K562 (cell line): ENCODE data around the gene CHEK2. TPM values are rescaled to one million over a fixed set of nuclear protein-coding genes. Genes with fewer than 3 reads are reported as not detected.
A peak's percentile ranks its signal among the peaks of the same experiment; 100 is the strongest.

ENCODE experiments used
- ARID1B ChIP-seq: fragments of 450-650 bp; IDR thresholded peaks from 2 replicates; pipeline ENCODE4 v1.6.1; 2016; ENCODE audit warnings: antibody characterized with exemption, mild to moderate bottlenecking, inconsistent platforms
- ATF7 ChIP-seq: fragments of 450-650 bp; IDR thresholded peaks from 2 replicates; pipeline ENCODE4 v1.7.1; 2014; ENCODE audit warnings: mild to moderate bottlenecking, moderate library complexity
- E2F3 ChIP-seq: fragments of 250-450 bp; sonication (Bioruptor Pico); IDR thresholded peaks from 2 replicates; pipeline ENCODE4 v1.4.0; 2020; ENCODE audit warnings: mild to moderate bottlenecking
- ELF1 ChIP-seq: fragments of 200-800 bp; sonication (Bioruptor generic); IDR thresholded peaks from 2 replicates; pipeline ENCODE4 v1.6.1; 2016; ENCODE audit warnings: missing genetic modification characterization, missing compliant biosample characterization
- ETS2 ChIP-seq: IDR thresholded peaks from 2 replicates; pipeline ENCODE4 v1.6.1; 2016; ENCODE audit warnings: borderline replicate concordance, missing genetic modification characterization, mild to moderate bottlenecking, moderate library complexity, missing compliant biosample characterization; ENCODE audit not compliant: poor library complexity, severe bottlenecking
- HNRNPL ChIP-seq: fragments of 200-400 bp; formaldehyde crosslinking; IDR thresholded peaks from 2 replicates; pipeline ENCODE4 v1.6.1; 2017; ENCODE audit warnings: low read depth, mild to moderate bottlenecking, low read length
- IFI16 ChIP-seq: fragments of 250-450 bp; sonication (Bioruptor Pico); IDR thresholded peaks from 2 replicates; pipeline ENCODE4 v2.1.2; 2022; ENCODE audit warnings: mild to moderate bottlenecking, inconsistent platforms
- KHSRP ChIP-seq: fragments of 450-650 bp; IDR thresholded peaks from 2 replicates; pipeline ENCODE4 v1.6.1; 2017
- MECOM ChIP-seq: fragments of 250-450 bp; sonication (Bioruptor Pico); IDR thresholded peaks from 2 replicates; pipeline ENCODE4 v1.8.0; 2022; ENCODE audit warnings: inconsistent platforms
- MXI1 ChIP-seq: IDR thresholded peaks from 2 replicates; pipeline ENCODE4 v1.6.1; 2011; ENCODE audit warnings: low read depth, mild to moderate bottlenecking, improper control_type of control experiment, low read length
- NFE2 ChIP-seq: IDR thresholded peaks from 2 replicates; pipeline ENCODE4 v1.6.1; 2014; ENCODE audit warnings: antibody characterized with exemption, low read depth
- RBBP5 ChIP-seq: fragments of 200-600 bp; sonication (generic); IDR thresholded peaks from 2 replicates; pipeline ENCODE4 v1.6.1; 2012; ENCODE audit warnings: borderline replicate concordance, mild to moderate bottlenecking, low read length, control low read depth, inconsistent platforms; ENCODE audit not compliant: insufficient read depth, poor library complexity, severe bottlenecking
- RBFOX2 ChIP-seq: fragments of 200-400 bp; formaldehyde crosslinking; IDR thresholded peaks from 2 replicates; pipeline ENCODE4 v1.6.1; 2017; ENCODE audit warnings: low read depth, mild to moderate bottlenecking, low read length, moderate library complexity
- RBM25 ChIP-seq: fragments of 200-400 bp; formaldehyde crosslinking; IDR thresholded peaks from 2 replicates; pipeline ENCODE4 v1.6.1; 2018; ENCODE audit warnings: low read length, low read depth, moderate library complexity; ENCODE audit not compliant: severe bottlenecking
- TRIM24 ChIP-seq, 2 experiments: fragments of 450-650 bp; IDR thresholded peaks; 2 replicates each; pipeline ENCODE4 v1.6.1; 2016
- ZBTB1 ChIP-seq: sonication (generic); formaldehyde crosslinking; IDR thresholded peaks from 2 replicates; pipeline ENCODE4 v1.8.1; 2023; ENCODE audit warnings: missing genetic modification reagents, low read depth, mild to moderate bottlenecking, borderline replicate concordance
- ZC3H11A ChIP-seq: IDR thresholded peaks from 2 replicates; pipeline ENCODE4 v1.6.1; 2012; ENCODE audit warnings: low read depth, low read length, improper control_type of control experiment
- ZKSCAN3 ChIP-seq: fragments of 250-450 bp; sonication (Bioruptor Pico); IDR thresholded peaks from 2 replicates; pipeline ENCODE4 v1.4.0; 2020
- ZNF436 ChIP-seq: fragments of 250-450, 450-650 bp; sonication (Bioruptor Pico); formaldehyde crosslinking; IDR thresholded peaks from 2 replicates; pipeline ENCODE4 v1.7.0; 2020; ENCODE audit warnings: mild to moderate bottlenecking
- ZNF445 ChIP-seq: fragments of 250-450 bp; sonication (Bioruptor Pico); IDR thresholded peaks from 2 replicates; pipeline ENCODE4 v1.4.0; 2020; ENCODE audit warnings: low read depth, mild to moderate bottlenecking, moderate library complexity
- ZNF561 ChIP-seq: fragments of 450-650 bp; formaldehyde crosslinking; conservative IDR thresholded peaks from 2 replicates; pipeline ENCODE4 v1.4.0; 2020; ENCODE audit warnings: mild to moderate bottlenecking, moderate library complexity
- ZNF79 ChIP-seq: fragments of 250-450 bp; sonication (Bioruptor Pico); IDR thresholded peaks from 2 replicates; pipeline ENCODE4 v1.4.0; 2020; ENCODE audit warnings: low read depth, mild to moderate bottlenecking, moderate library complexity
- polyA plus RNA-seq, 8 experiments: library from polyadenylated mRNA; depleted of rRNA in 4 of 8; stranded (reverse) in 5 of 8; unstranded in 3 of 8; fragments of >200 nt; fragmentation: Nextera tagmentation in 2 of 8; fragmentation: Illumina TruSeq in 1 of 8; extraction: Ambion mirVana in 2 of 8; extraction: Trizol in 1 of 8; gene quantifications; 2 replicates each; pipeline versions ENCODE4 v1.2.1 to v1.2.3, GENCODE V29; 2011 to 2014; ENCODE audit warnings: inconsistent platforms in 1 of 8, missing spikeins in 1 of 8
- total RNA-seq, 7 experiments: library from RNA; depleted of rRNA in 6 of 7; stranded (reverse); fragments of >200 nt in 6 of 7; fragmentation: Illumina TruSeq in 2 of 7; extraction: Trizol in 2 of 7; gene quantifications; 2 replicates each; pipeline versions ENCODE4 v1.2.1 to v1.2.3, GENCODE V29; 2011 to 2021; ENCODE audit warnings: low replicate concordance in 1 of 7
- TF ChIP-seq, protein P1 (sequence below): sonication (generic); formaldehyde crosslinking; IDR thresholded peaks from 2 replicates; pipeline ENCODE4 v1.9.0; 2022; ENCODE audit warnings: mild to moderate bottlenecking, missing genetic modification reagents
- TF ChIP-seq, protein P2 (sequence below): fragments of 450-650 bp; IDR thresholded peaks from 2 replicates; pipeline ENCODE4 v1.6.1; 2016
- TF ChIP-seq, protein P3 (sequence below): fragments of 250-450 bp; sonication (Bioruptor Pico); IDR thresholded peaks from 2 replicates; pipeline ENCODE4 v1.5.0; 2020; ENCODE audit warnings: mild to moderate bottlenecking, borderline replicate concordance
- TF ChIP-seq, protein P4 (sequence below): fragments of 450-650 bp; formaldehyde crosslinking; IDR thresholded peaks from 2 replicates; pipeline ENCODE4 v1.4.0; 2020; ENCODE audit warnings: mild to moderate bottlenecking, moderate library complexity

The CHEK2 gene
- total and polyA plus RNA-seq, 9 of the 15 experiments (the other 6 are each of a cell fraction or from before 2014, with no cell fraction given), result 28.7 to 102 (median 58.0) TPM

DNA sequence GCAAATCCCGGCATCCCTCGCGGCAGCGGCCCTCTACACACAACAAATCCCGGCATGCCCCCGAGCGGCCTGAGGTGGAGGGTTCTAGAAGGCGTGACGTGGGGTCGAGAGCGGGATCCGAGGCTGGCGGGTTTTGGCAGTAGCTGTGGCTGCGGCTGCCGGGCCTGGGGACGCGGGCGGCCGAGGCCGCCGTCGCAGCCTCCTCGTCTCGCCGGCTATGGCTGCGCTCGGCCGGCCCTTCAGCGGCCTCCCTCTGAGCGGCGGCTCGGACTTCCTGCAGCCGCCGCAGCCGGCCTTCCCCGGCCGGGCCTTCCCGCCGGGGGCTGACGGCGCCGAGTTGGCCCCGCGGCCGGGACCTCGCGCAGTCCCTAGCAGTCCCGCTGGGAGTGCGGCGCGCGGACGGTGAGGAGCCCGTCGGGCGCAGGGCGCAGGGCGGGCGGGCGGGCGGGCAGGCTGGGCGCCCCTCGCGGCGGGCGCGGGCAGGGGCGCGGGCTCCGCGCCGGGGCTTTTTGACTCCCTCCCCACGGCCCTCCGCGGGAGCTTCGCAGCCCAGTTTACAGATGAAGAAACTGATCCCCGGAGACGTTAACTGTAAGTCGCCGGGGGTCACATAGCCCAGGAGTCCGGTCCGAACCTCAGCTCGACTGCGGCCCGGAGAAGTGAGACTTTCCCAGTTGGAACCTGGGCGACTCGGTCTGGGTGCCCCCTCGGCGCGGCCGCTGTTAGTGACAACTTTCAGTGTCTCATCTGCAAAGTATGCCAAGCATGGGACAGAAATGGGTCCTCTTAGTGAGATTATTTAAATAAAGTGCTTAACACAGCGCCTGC lies 31.2 kb upstream of the CHEK2 start, which contains the start of gene CCDC117 (continued):
- TF ChIP-seq ZC3H11A (no peak), RBM25 (peak; percentile 31), MXI1 (no peak), RBFOX2 (peak; percentile 87), ZNF436 (no peak), ZNF445 (CRISPR knock-in tag) (no peak), E2F3 (CRISPR knock-in tag) (peak; percentile 42; the same call in 1 of the 2 replicates), ELF1 (tag) (peak; percentile 93), ETS2 (no peak), ZNF561 (CRISPR knock-in tag) (no peak), MECOM (CRISPR knock-in tag) (no peak), ATF7 (peak; percentile 56), KHSRP (no peak), HNRNPL (0 out of 2 replicates have a peak, but pooled peaks have one; percentile 14), ZBTB1 (CRISPR knock-in tag) (no peak), ZKSCAN3 (CRISPR knock-in tag) (no peak), ARID1B (no peak), RBBP5 (peak; percentile 91), NFE2 (no peak), TRIM24 (IDR thresholded peaks at IDR 0.05) (no peak), ZNF79 (CRISPR knock-in tag) (no peak), IFI16 (no peak)
- TF ChIP-seq, protein P1, sequence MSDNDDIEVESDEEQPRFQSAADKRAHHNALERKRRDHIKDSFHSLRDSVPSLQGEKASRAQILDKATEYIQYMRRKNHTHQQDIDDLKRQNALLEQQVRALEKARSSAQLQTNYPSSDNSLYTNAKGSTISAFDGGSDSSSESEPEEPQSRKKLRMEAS (CRISPR knock-in tag), result peak; percentile 41; the same call in 1 of the 2 replicates
- TF ChIP-seq, protein P2, sequence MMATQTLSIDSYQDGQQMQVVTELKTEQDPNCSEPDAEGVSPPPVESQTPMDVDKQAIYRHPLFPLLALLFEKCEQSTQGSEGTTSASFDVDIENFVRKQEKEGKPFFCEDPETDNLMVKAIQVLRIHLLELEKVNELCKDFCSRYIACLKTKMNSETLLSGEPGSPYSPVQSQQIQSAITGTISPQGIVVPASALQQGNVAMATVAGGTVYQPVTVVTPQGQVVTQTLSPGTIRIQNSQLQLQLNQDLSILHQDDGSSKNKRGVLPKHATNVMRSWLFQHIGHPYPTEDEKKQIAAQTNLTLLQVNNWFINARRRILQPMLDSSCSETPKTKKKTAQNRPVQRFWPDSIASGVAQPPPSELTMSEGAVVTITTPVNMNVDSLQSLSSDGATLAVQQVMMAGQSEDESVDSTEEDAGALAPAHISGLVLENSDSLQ, result no peak
- TF ChIP-seq, protein P3, sequence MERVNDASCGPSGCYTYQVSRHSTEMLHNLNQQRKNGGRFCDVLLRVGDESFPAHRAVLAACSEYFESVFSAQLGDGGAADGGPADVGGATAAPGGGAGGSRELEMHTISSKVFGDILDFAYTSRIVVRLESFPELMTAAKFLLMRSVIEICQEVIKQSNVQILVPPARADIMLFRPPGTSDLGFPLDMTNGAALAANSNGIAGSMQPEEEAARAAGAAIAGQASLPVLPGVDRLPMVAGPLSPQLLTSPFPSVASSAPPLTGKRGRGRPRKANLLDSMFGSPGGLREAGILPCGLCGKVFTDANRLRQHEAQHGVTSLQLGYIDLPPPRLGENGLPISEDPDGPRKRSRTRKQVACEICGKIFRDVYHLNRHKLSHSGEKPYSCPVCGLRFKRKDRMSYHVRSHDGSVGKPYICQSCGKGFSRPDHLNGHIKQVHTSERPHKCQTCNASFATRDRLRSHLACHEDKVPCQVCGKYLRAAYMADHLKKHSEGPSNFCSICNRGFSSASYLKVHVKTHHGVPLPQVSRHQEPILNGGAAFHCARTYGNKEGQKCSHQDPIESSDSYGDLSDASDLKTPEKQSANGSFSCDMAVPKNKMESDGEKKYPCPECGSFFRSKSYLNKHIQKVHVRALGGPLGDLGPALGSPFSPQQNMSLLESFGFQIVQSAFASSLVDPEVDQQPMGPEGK, result no peak
- TF ChIP-seq, protein P4, sequence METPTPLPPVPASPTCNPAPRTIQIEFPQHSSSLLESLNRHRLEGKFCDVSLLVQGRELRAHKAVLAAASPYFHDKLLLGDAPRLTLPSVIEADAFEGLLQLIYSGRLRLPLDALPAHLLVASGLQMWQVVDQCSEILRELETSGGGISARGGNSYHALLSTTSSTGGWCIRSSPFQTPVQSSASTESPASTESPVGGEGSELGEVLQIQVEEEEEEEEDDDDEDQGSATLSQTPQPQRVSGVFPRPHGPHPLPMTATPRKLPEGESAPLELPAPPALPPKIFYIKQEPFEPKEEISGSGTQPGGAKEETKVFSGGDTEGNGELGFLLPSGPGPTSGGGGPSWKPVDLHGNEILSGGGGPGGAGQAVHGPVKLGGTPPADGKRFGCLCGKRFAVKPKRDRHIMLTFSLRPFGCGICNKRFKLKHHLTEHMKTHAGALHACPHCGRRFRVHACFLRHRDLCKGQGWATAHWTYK, result 0 out of 2 replicates have a peak, but pooled peaks have one; percentile 26
